ENCODE results near the gene GPC2.

GRCh38 chr7:100163871-100164270 lies 13.3 kb downstream of the GPC2 start:
- TF ChIP-seq, protein P1, sequence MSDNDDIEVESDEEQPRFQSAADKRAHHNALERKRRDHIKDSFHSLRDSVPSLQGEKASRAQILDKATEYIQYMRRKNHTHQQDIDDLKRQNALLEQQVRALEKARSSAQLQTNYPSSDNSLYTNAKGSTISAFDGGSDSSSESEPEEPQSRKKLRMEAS (IDR thresholded peaks at IDR 0.05), result no peak
- TF ChIP-seq TCF12 (IDR thresholded peaks at IDR 0.05; ENCODE audit: low read depth), result no peak
- TF ChIP-seq CREB1 (IDR thresholded peaks at IDR 0.05; ENCODE audit: low read depth), result no peak
- no peak for TF ChIP-seq EP300 (IDR thresholded peaks at IDR 0.05; ENCODE audit: borderline replicate concordance)
- no peak for TF ChIP-seq RAD21 (IDR thresholded peaks at IDR 0.05; ENCODE audit: low read depth)
- no peak for TF ChIP-seq ZBTB7A (IDR thresholded peaks at IDR 0.05; ENCODE audit: low read depth)
- no peak for TF ChIP-seq CEBPB (IDR thresholded peaks at IDR 0.05)
- TF ChIP-seq REST (IDR thresholded peaks at IDR 0.05; ENCODE audit: low read depth), result no peak
- no peak for TF ChIP-seq FOXM1 (IDR thresholded peaks at IDR 0.05; ENCODE audit: borderline replicate concordance, low read depth)

Measured in Ishikawa (cell line).